MV-4-11 (cell line): Measurements from ENCODE around the gene IQCN.
A peak's percentile ranks its signal among the peaks of the same experiment; 100 is the strongest.

Source experiments
- DNase-seq: peaks from one replicate; lab custom pipeline; 2025; lab: John Stamatoyannopoulos, UW

The IQCN gene

GRCh38 chr19:18264971-18265540, 9.2 kb downstream of the IQCN start:
- DNase-seq, result no peak

DNA sequence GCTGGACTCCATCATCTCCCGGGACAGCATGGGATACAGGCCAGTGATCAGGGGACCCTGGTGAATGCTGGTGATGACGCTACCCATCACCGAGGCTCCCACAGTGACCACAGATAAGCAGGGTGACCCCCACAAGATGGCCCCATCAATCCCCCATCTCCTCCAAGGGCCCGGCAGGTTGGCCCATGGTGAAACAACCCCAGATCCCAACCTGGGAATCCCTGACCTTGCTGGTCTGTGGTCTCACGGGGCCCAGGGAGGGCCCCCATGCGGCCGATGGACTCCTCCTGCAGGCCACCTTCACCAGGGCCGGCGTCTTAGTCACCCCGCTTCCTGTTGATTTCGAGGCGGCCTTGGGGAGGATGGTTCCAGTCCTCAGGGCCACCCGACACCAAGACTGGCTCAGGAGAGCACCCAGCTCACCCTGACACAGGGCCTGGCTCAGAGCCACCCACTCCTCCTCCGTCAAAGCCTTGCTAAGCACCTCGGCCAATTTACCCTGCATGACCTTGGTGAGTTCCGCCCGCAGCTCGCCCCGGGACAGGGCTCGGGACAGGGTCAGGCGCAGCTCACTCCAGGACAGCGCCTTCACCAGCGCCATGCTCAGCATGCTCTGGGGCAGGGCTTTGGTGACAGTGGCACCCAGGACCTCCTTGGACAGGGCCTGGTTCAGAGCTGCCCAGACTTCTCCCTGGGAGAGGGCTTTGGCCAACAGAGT, 10.0 kb downstream of the IQCN start:
- no peak for DNase-seq

DNA sequence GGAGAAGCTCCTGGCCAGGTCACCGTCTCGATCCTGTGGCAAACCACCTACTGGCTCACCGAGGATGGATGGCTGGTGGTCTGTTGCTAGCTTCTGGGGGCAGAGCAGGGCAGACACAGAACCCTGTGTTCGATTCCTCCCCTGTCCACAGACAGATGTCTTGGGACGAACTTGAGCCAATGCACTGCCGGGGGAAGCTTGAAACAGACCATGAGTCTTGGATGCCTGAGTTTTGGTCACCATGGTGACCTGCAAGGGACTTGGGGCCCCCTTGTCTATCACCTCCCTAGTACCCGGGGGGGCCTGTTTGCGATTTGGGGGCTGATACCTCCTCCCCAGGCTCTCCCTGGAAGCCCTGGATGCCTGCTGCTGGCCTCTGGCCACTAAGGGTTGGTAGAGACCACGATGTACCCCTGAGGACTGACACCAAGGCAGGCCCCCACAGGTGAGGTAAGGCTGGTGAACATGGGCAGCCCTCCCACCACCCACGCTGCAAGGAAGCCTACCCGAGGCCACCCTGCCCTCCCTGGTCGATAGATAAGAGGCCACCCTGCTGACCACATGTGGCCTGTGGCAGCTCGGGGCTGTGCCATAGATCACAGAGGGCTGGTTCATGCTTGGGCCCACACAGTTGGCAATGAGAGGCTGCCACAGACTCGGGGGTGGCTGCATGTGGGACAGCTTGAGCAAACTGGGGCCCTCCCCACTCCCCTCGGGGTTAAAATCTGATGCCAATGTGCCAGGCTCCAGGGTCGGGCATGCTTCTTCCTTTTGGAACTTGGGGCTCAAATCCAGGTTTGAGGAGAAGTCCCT, 10.7 kb downstream of the IQCN start:
- DNase-seq, result no peak

DNA sequence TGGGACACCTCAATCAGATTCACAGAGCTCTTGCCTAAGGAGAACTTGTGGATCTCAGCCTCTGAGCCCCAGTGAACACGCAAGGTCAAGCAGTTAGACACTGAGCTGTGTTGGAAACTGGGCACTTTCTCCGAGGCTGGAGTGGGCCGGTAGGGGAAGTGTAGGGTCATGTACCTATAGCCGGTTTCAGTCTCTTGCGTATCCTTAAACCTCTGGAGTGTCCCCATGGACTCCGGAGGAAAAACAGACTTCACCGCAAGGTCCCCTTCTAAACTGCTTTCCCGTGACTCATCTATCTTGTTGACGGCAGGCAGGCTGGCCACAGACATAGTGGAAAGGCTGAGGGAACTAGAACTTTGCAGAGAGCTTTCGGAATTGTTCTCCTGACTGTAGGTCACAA, 11.3 kb downstream of the IQCN start:
- peak; percentile 96 for DNase-seq

- DNase-seq, result no peak
These were observed 12.1 kb downstream of the IQCN start for GRCh38 chr19:18262144-18262543.

- DNase-seq, result no peak
These were observed 12.8 kb downstream of the IQCN start for GRCh38 chr19:18261474-18261873.

DNA sequence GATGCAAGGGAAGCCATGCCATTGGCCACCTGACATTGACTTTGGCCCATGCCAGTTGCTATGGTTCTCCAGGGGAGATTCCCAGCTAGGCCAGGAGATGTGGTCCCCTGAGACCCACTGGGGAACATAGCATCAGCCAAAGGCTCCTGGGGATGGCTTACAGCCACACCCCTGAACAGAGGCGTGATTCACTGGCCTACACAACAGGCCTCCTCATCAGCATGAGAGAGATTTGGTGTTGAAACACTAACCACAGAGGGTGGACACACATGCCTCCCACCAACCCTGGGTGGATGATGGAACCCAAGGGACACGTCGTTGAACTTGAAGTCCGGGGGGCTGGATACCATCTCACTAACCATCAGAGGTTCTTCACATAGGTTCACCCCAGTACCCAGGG, 14.4 kb downstream of the IQCN start:
- peak; percentile 66 for DNase-seq

GRCh38 chr19:18257503-18258470, 16.5 kb downstream of the IQCN start:
- DNase-seq, result no peak

GRCh38 chr19:18254546-18255503, 19.4 kb downstream of the IQCN start:
- DNase-seq, result no peak

DNA sequence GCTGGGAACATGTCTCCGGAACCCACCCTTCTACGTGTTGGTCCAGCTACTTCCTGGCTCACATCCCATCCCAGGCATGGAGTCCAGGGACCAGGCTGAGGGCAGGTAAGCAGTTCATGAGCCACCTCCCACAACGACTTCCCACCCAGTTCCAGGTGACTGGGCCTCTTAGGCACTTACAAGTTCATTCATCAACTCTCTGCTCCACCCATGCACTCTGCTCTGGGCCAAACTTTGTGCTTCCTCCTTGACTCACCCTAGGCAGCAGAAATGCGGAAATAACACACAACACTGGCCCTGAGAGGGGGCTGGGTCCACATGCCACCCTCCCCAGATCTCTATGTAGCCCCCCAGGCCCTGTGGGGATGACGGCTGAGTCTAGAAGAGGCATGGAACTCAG, 20.5 kb downstream of the IQCN start:
- DNase-seq, result peak; percentile 81

- DNase-seq, result peak; percentile 28
These were observed 21.1 kb downstream of the IQCN start for GRCh38 chr19:18253130-18253529.

GRCh38 chr19:18252370-18252717, 21.9 kb downstream of the IQCN start:
- no peak for DNase-seq

- peak; percentile 72 for DNase-seq
These were observed 22.5 kb downstream of the IQCN start for GRCh38 chr19:18251587-18252369.

GRCh38 chr19:18249834-18250233, 24.4 kb downstream of the IQCN start:
- no peak for DNase-seq

GRCh38 chr19:18245297-18245696, 29.0 kb downstream of the IQCN start:
- no peak for DNase-seq

DNA sequence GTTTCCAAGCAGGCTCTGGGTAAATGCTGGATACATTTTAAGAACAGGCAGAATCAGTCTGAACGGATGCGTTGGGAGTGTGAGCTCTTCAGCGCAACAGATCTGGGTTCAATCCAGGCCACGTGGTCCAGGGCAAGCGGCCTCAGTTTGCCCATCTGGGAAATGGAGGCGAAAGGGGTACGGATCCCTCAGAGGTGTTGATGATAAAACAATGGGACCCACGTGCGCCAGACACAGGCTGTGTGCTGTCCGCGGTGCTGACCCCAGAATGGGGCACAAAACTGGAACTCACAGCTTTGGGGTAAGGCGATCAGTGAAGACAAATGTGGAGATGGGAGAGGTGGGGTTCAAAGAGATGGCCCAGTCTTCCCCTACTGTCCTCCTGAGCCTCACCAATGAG, 34.9 kb downstream of the IQCN start:
- DNase-seq, result no peak

- DNase-seq, result no peak
These were observed 40.1 kb downstream of the IQCN start for GRCh38 chr19:18234194-18234593.

DNA sequence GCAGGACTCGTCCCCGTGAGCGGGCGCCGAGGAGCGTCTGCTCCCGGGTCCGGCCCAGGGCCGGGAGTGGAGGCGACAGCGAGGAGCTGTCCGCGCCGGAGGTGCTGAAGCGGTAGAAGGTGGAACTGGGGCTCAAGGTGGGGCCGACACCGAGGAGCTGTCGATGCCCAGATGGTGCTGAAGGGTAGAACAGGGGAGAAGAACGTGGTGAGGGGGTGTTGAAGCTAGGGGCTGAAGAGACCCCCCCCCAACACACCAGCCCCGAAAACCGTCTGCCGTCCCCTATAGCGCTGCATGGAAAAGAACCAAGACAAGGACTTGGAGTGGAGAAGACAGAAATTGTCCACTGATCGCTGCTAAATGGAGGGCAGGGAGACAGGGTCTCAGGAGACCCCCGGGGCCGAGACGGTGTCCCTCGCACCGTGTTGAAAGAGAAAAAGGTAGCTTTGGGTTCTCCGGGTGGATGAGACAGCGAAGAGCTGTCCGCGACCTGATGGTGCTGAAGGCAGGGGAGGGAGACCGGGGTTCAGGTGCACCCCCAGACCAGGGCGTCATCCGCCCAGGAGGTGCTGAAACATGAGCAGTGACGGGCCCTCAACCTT, 40.9 kb downstream of the IQCN start:
- peak; percentile 46 for DNase-seq

DNA sequence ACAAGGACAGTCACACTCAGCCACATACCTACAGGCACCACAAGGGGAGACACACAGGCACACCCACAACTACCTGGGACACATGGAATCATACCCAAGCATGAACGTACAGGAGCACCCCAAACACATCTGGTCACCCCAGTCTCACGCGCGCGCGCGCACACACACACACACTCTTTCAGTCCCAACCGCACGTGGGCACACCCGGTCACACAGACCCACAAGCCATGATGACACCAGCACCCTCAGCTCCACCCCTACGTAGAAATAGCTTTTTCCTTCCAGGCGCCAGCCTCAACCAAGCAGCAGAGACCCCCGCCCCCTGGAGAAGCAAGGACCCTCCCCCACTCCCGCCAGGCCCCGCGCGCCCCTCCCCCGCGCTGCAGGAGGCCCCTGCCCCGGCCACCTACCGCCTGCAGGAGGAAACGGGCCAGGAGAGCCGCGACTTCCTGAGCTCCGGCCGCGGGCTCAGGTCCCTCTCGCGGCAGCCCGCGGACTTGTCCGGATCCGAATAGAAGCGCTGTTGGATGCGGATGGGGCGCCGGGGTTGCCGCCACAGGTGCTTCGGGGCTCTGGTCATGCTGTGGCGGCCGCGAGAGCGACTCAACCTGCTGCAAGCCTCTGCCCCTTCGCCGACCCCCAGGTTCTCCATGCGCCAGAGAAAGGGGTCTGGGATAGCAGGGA, 41.6 kb downstream of the IQCN start:
- DNase-seq, result no peak
